ENCODE data around the gene ZSWIM9.

- TF ChIP-seq, protein P1, sequence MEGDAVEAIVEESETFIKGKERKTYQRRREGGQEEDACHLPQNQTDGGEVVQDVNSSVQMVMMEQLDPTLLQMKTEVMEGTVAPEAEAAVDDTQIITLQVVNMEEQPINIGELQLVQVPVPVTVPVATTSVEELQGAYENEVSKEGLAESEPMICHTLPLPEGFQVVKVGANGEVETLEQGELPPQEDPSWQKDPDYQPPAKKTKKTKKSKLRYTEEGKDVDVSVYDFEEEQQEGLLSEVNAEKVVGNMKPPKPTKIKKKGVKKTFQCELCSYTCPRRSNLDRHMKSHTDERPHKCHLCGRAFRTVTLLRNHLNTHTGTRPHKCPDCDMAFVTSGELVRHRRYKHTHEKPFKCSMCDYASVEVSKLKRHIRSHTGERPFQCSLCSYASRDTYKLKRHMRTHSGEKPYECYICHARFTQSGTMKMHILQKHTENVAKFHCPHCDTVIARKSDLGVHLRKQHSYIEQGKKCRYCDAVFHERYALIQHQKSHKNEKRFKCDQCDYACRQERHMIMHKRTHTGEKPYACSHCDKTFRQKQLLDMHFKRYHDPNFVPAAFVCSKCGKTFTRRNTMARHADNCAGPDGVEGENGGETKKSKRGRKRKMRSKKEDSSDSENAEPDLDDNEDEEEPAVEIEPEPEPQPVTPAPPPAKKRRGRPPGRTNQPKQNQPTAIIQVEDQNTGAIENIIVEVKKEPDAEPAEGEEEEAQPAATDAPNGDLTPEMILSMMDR (tag by site-specific recombination; IDR thresholded peaks at IDR 0.05) = no peak
- no peak for TF ChIP-seq ZFP3 (tag by site-specific recombination; IDR thresholded peaks at IDR 0.05; ENCODE audit: low read depth)
- no peak for TF ChIP-seq SALL2 (tag by site-specific recombination; IDR thresholded peaks at IDR 0.05; ENCODE audit: borderline replicate concordance)
- TF ChIP-seq, protein P2, sequence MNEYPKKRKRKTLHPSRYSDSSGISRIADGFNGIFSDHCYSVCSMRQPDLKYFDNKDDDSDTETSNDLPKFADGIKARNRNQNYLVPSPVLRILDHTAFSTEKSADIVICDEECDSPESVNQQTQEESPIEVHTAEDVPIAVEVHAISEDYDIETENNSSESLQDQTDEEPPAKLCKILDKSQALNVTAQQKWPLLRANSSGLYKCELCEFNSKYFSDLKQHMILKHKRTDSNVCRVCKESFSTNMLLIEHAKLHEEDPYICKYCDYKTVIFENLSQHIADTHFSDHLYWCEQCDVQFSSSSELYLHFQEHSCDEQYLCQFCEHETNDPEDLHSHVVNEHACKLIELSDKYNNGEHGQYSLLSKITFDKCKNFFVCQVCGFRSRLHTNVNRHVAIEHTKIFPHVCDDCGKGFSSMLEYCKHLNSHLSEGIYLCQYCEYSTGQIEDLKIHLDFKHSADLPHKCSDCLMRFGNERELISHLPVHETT (tag by site-specific recombination; IDR thresholded peaks at IDR 0.05) = no peak
- TF ChIP-seq ZEB2 (tag by site-specific recombination; IDR thresholded peaks at IDR 0.05) = no peak
- no peak for TF ChIP-seq ZNF621 (tag by site-specific recombination; IDR thresholded peaks at IDR 0.05)
- no peak for TF ChIP-seq REST (tag by site-specific recombination; IDR thresholded peaks at IDR 0.05)
- TF ChIP-seq YY1 (tag by site-specific recombination; IDR thresholded peaks at IDR 0.05) = no peak
- TF ChIP-seq, protein P3, sequence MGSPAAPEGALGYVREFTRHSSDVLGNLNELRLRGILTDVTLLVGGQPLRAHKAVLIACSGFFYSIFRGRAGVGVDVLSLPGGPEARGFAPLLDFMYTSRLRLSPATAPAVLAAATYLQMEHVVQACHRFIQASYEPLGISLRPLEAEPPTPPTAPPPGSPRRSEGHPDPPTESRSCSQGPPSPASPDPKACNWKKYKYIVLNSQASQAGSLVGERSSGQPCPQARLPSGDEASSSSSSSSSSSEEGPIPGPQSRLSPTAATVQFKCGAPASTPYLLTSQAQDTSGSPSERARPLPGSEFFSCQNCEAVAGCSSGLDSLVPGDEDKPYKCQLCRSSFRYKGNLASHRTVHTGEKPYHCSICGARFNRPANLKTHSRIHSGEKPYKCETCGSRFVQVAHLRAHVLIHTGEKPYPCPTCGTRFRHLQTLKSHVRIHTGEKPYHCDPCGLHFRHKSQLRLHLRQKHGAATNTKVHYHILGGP (tag by site-specific recombination; IDR thresholded peaks at IDR 0.05) = no peak
- no peak for TF ChIP-seq MEIS1 (CRISPR knock-in tag; IDR thresholded peaks at IDR 0.05; ENCODE audit: borderline replicate concordance)
- TF ChIP-seq, protein P4, sequence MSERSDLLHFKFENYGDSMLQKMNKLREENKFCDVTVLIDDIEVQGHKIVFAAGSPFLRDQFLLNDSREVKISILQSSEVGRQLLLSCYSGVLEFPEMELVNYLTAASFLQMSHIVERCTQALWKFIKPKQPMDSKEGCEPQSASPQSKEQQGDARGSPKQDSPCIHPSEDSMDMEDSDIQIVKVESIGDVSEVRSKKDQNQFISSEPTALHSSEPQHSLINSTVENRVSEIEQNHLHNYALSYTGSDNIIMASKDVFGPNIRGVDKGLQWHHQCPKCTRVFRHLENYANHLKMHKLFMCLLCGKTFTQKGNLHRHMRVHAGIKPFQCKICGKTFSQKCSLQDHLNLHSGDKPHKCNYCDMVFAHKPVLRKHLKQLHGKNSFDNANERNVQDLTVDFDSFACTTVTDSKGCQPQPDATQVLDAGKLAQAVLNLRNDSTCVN (tag by site-specific recombination; optimal IDR thresholded peaks at IDR 0.05) = no peak
- TF ChIP-seq ZNF707 (tag by site-specific recombination; IDR thresholded peaks at IDR 0.05) = no peak
- TF ChIP-seq, protein P5, sequence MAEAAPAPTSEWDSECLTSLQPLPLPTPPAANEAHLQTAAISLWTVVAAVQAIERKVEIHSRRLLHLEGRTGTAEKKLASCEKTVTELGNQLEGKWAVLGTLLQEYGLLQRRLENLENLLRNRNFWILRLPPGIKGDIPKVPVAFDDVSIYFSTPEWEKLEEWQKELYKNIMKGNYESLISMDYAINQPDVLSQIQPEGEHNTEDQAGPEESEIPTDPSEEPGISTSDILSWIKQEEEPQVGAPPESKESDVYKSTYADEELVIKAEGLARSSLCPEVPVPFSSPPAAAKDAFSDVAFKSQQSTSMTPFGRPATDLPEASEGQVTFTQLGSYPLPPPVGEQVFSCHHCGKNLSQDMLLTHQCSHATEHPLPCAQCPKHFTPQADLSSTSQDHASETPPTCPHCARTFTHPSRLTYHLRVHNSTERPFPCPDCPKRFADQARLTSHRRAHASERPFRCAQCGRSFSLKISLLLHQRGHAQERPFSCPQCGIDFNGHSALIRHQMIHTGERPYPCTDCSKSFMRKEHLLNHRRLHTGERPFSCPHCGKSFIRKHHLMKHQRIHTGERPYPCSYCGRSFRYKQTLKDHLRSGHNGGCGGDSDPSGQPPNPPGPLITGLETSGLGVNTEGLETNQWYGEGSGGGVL (tag by site-specific recombination; IDR thresholded peaks at IDR 0.05) = no peak
Observed at GRCh38 chr19:48247212-48247611, 76.7 kb downstream of the ZSWIM9 start.

Measured in HEK293 (cell line).